ENCODE data around the gene MXD1. TPM values are rescaled to one million over a fixed set of nuclear protein-coding genes. Genes with fewer than 3 reads are reported as not detected.

The MXD1 gene
- total and polyA plus RNA-seq, 2 donors (not counting 1 experiment from before 2014, with no cell fraction given): 16.0 to 20.6 TPM

DNA sequence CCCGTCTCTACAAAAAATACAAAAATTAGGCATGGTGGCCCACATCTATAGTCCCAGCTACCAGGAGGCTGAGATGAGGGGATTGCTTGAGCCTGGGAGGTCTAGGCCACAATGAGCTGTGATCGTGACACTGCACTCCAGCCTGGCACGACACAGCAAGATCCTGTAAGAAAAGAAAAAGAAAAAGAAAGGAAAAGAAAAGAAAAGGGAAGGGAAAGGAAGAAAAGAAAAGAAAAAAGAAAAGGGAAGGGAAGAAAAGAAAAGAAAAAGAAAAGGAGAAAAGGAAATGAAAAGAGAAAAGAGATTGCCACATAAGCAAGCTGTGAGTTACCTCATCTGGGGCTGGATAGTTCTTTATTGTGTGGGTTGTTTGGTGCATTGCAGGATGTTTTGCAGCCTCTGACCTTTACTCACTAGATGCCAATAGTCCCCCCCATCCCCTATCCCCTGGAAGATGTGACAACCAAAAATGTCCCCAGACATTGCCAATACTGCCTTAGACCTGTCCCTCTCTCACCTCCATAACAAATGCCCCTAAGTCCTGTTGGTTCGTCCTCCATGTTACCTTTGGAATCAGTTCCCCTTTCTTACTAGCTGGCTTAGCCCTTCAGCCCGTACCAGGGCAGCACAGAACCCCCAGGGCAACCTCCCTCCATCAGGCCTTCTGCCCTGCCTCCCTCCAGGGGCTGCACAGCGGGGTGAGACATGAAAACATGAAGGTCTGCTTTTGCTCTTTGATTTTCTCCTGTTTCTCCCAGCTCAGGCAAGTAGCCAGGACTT lies 37.6 kb downstream of the MXD1 start:
- POLR2A ChIA-PET: no interaction called here
- CTCF ChIA-PET: no interaction called here

More for the DNA sequence above, 37.6 kb downstream of the MXD1 start:
- Histone ChIP-seq H3K27ac (ENCODE audit: low read length in 2 of 2) (no peak overlapping the region), H3K36me3 (replicated peaks in 1 of 2; ENCODE audit: control extremely low read depth in 1 of 2, control insufficient read depth in 1 of 2, extremely low read depth in 1 of 2, insufficient read depth in 2 of 2, low read length in 1 of 2) (no peaks in the 10 kb centered on the region), H3K9me3 (ENCODE audit: control extremely low read depth in 1 of 3, control insufficient read depth in 2 of 3, insufficient read depth in 1 of 3, low read length in 2 of 3) (no peaks in the 10 kb centered on the region), H3K4me2 (replicated peaks; ENCODE audit: low read depth, low read length, poor library complexity, severe bottlenecking) (no peak overlapping the region), H3K4me3 (ENCODE audit: control extremely low read depth in 1 of 5, extremely low read depth in 1 of 5, insufficient read depth in 1 of 5, low read depth in 2 of 5, low read length in 4 of 5) (no peak overlapping the region), H3K27me3 (replicated peaks in 1 of 4; ENCODE audit: control extremely low read depth in 1 of 4, control insufficient read depth in 3 of 4, insufficient read depth in 4 of 4, low read length in 3 of 4) (no peaks in the 10 kb centered on the region), H3K9ac (ENCODE audit: low read length) (no peak overlapping the region), H3K79me2 (ENCODE audit: control insufficient read depth, insufficient read depth, low read length) (no peaks in the 10 kb centered on the region), H3K4me1 (ENCODE audit: control insufficient read depth in 2 of 2, insufficient read depth in 2 of 2, low read length in 2 of 2) (no peaks in the 10 kb centered on the region), H2AFZ (ENCODE audit: insufficient read depth, low read depth, low read length, poor library complexity, severe bottlenecking) (no peak overlapping the region), H4K20me1 (ENCODE audit: control insufficient read depth, insufficient read depth, low read length, poor library complexity, severe bottlenecking) (no peaks in the 10 kb centered on the region)
- H3K4me3 Mint-ChIP-seq: no peak overlapping the region
- TF ChIP-seq EZH2 (IDR thresholded peaks at IDR 0.05; ENCODE audit: borderline replicate concordance, insufficient read depth, low read depth, low read length, poor library complexity, severe bottlenecking): no peak
- TF ChIP-seq CTCF (IDR thresholded peaks at IDR 0.05): no peak
- H3K4me1 Mint-ChIP-seq: no peaks in the 10 kb centered on the region
- DNase-seq (no peak), ATAC-seq (ENCODE audit: low read depth) (no peak)
- H3K27me3 Mint-ChIP-seq: peaks cover 7% of the 10 kb centered on the region
- 88% methylated on average over 5 of the region's 6 CpGs for WGBS (ENCODE audit: insufficient coverage)
- H3K9me3 Mint-ChIP-seq (ENCODE audit: insufficient read depth): no peaks in the 10 kb centered on the region
- intact Hi-C loops (cut with micrococcal nuclease): no loop called here
- no peak overlapping the region for H3K27ac Mint-ChIP-seq
